Osteocyte (in vitro differentiated cells): ENCODE measurements around the gene PSMB3. TPM values are rescaled to one million over a fixed set of nuclear protein-coding genes. Genes with fewer than 3 reads are reported as not detected.
"Not testable (repeated sequence)": the region's sequence is repeated elsewhere in the genome, so short reads cannot be mapped to it uniquely, and the experiment has no call there.

Source experiments
- DNase-seq: peaks from one replicate; pipeline ENCODE4 v3.0.0; 2021; ENCODE audit warnings: mixed read lengths; ENCODE audit not compliant: unreplicated experiment; ENCODE audit errors: extremely low spot score
- H3K27ac Mint-ChIP-seq: one replicate; pipeline ENCODE4 v1.8.0; 2021; ENCODE audit warnings: mild to moderate bottlenecking, mixed read lengths; ENCODE audit not compliant: unreplicated experiment
- H3K27me3 Mint-ChIP-seq: one replicate; pipeline ENCODE4 v1.8.0; 2021; ENCODE audit warnings: mixed read lengths; ENCODE audit not compliant: unreplicated experiment
- H3K36me3 Mint-ChIP-seq: one replicate; pipeline ENCODE4 v1.8.0; 2021; ENCODE audit warnings: mixed read lengths; ENCODE audit not compliant: unreplicated experiment
- H3K4me1 Mint-ChIP-seq: one replicate; pipeline ENCODE4 v1.8.0; 2021; ENCODE audit warnings: mixed read lengths; ENCODE audit not compliant: unreplicated experiment
- H3K4me3 Mint-ChIP-seq: one replicate; pipeline ENCODE4 v1.8.0; 2021; ENCODE audit warnings: mild to moderate bottlenecking, moderate library complexity, mixed read lengths; ENCODE audit not compliant: unreplicated experiment
- H3K9me3 Mint-ChIP-seq: one replicate; pipeline ENCODE4 v1.8.0; 2021; ENCODE audit warnings: mixed read lengths; ENCODE audit not compliant: unreplicated experiment
- total RNA-seq: library from RNA; stranded (reverse); gene quantifications from 2 replicates; pipeline ENCODE4 v1.2.1, GENCODE V29; 2021
- TF ChIP-seq, protein P1 (sequence below): fragments of 200-600 bp; sonication (generic); IDR thresholded peaks from 2 replicates; pipeline ENCODE4 v1.5.0; 2021; ENCODE audit warnings: antibody characterized with exemption, mild to moderate bottlenecking, moderate library complexity

Gene PSMB3
- total RNA-seq, 1 donor from 2014 or later, result 144 TPM

- no peaks in the 10 kb centered on the region for H3K27me3 Mint-ChIP-seq
- H3K4me3 Mint-ChIP-seq, result no peak overlapping the region
- TF ChIP-seq, protein P1, sequence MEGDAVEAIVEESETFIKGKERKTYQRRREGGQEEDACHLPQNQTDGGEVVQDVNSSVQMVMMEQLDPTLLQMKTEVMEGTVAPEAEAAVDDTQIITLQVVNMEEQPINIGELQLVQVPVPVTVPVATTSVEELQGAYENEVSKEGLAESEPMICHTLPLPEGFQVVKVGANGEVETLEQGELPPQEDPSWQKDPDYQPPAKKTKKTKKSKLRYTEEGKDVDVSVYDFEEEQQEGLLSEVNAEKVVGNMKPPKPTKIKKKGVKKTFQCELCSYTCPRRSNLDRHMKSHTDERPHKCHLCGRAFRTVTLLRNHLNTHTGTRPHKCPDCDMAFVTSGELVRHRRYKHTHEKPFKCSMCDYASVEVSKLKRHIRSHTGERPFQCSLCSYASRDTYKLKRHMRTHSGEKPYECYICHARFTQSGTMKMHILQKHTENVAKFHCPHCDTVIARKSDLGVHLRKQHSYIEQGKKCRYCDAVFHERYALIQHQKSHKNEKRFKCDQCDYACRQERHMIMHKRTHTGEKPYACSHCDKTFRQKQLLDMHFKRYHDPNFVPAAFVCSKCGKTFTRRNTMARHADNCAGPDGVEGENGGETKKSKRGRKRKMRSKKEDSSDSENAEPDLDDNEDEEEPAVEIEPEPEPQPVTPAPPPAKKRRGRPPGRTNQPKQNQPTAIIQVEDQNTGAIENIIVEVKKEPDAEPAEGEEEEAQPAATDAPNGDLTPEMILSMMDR, result no peak
- H3K9me3 Mint-ChIP-seq, result no peaks in the 10 kb centered on the region
- H3K36me3 Mint-ChIP-seq, result peaks cover 14% of the 10 kb centered on the region
- H3K27ac Mint-ChIP-seq, result no peak overlapping the region
- H3K4me1 Mint-ChIP-seq, result peaks cover 3% of the 10 kb centered on the region
- DNase-seq, result no peak
These were observed 30.7 kb upstream of the PSMB3 start for GRCh38 chr17:38721802-38722201.

DNA sequence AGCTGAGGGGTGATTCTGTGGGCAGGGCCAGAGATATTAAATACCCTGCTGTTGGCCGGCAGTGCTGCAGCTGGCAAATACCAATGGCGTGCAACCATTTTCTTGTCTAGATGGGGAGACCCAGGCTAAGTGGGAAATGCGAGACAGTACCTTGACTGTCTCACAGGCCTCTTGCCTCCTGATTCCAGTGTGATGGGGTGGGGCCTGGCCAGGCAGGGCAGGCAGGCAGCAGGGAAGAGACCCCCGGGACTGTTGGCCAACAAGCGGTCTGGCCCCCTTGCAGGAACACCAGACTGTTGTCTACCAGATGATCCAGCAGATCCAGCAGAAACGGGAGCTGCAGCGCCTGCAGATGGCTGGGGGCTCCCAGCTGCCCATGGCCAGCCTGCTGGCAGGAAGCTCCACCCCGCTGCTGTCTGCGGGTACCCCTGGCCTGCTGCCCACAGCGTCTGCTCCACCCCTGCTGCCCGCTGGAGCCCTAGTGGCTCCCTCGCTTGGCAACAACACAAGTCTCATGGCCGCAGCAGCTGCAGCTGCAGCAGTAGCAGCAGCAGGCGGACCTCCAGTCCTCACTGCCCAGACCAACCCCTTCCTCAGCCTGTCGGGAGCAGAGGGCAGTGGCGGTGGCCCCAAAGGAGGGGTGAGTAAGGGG lies 28.1 kb upstream of the PSMB3 start:
- Mint-ChIP-seq H3K27me3 (no peaks in the 10 kb centered on the region), H3K4me3 (no peak overlapping the region), H3K36me3 (peaks cover 6% of the 10 kb centered on the region), H3K27ac (no peak overlapping the region), H3K9me3 (no peaks in the 10 kb centered on the region), H3K4me1 (peaks cover 8% of the 10 kb centered on the region)
- no peak for DNase-seq
- TF ChIP-seq, protein P1, result no peak

- Mint-ChIP-seq H3K27ac (no peak overlapping the region), H3K4me1 (peaks cover 10% of the 10 kb centered on the region), H3K9me3 (no peaks in the 10 kb centered on the region), H3K4me3 (no peak overlapping the region), H3K36me3 (peaks cover 6% of the 10 kb centered on the region), H3K27me3 (no peaks in the 10 kb centered on the region)
- no peak for DNase-seq
- TF ChIP-seq, protein P1, result no peak
These were observed 27.5 kb upstream of the PSMB3 start for GRCh38 chr17:38725066-38725465.

DNA sequence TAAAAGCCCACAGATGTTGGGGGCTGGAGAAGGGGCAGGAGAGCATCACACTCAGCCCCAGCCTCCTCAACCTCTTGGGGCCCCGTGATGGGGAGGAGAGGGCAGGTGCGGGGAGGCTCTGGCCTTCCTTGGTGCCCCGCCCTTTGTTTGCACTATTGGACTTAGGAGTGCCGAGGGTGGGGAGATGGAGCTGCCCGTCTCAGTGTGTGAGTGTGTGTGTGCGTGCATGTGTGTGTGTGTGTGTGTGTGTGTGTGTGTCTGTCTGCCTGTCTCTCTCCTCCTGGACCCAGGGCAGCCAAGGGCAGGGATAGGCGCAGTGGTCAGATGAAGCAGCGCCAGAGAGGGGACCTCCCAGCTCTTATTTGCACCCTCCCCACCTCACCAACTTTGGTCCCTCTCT lies 26.4 kb upstream of the PSMB3 start:
- not testable (repeated sequence) for H3K27me3 Mint-ChIP-seq, H3K36me3 Mint-ChIP-seq, DNase-seq, H3K9me3 Mint-ChIP-seq, H3K4me3 Mint-ChIP-seq, H3K27ac Mint-ChIP-seq
- H3K4me1 Mint-ChIP-seq, result peaks cover 17% of the 10 kb centered on the region

- DNase-seq, result no peak
- Mint-ChIP-seq H3K27me3 (no peaks in the 10 kb centered on the region), H3K9me3 (no peaks in the 10 kb centered on the region), H3K4me3 (no peak overlapping the region), H3K36me3 (peaks cover under 1% of the 10 kb centered on the region), H3K4me1 (peaks cover 30% of the 10 kb centered on the region), H3K27ac (no peak overlapping the region)
- TF ChIP-seq, protein P1, result no peak
These were observed 24.8 kb upstream of the PSMB3 start for GRCh38 chr17:38727736-38728135.
